GM19467 (cell line): ENCODE measurements around the gene C11orf16.
"Not testable (repeated sequence)": the region's sequence is repeated elsewhere in the genome, so short reads cannot be mapped to it uniquely, and the experiment has no call there.

ENCODE experiments used
- ATAC-seq: cut with Tn5 transposase; IDR thresholded peaks from one replicate; pipeline ENCODE4 v1.9.1; 2021; ENCODE audit warnings: mild to moderate bottlenecking, moderate library complexity; ENCODE audit not compliant: unreplicated experiment

The C11orf16 gene

GRCh38 chr11:8899119-8899753, 33.5 kb downstream of the C11orf16 start:
- no peak for ATAC-seq

DNA sequence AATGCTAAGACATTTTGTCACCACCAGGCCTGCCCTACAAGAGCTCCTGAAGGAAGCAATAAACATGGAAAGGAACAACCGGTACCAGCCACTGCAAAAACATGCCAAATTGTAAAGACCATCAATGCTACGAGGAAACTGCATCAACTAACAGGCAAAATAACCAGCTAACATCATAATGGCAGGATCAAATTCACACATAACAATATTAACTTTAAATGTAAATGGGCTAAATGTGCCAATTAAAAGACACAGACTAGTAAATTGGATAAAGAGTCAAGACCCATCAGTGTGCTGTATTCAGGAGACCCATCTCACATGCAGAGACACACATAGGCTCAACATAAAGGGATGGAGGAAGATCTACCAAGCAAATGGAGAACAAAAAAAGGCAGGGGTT, 41.6 kb downstream of the C11orf16 start:
- ATAC-seq = not testable (repeated sequence)

DNA sequence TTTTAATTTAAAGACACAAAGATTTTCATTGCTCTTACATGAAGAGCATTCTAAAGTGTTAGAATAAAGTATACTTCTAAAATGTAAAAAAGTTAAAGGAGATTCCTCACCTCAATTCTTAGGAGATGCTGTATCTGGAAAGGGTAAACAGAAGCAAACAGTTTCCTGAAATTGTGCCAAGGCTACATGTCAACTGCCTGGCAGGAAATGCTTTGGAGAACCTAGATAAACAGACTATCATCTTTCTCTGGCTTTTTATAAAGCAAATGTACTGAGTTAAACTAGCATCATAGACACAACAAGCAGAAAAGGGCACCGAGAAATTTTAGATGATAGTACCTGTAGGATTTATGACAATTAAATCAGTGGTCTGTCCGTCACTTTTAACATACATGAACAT, 46.4 kb downstream of the C11orf16 start:
- no peak for ATAC-seq

DNA sequence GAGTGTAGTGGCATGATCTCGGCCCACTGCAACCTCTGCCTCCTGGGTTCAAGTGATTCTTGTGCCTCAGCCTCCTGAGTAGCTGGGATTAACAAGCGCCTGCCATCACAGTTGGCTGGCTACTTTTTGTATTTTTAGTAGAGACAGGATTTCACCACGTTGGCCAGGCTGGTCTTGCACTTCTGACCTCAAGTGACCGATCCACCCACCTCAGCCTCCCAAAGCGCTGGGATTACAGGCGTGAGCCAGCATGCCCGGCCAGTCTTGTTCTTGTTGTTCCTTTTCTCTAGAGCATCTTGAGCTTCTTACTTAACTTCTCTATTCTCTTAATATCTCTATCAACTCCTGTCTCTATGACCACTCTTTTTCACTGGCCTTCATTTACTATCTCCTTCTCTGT, 51.2 kb downstream of the C11orf16 start:
- not testable (repeated sequence) for ATAC-seq

DNA sequence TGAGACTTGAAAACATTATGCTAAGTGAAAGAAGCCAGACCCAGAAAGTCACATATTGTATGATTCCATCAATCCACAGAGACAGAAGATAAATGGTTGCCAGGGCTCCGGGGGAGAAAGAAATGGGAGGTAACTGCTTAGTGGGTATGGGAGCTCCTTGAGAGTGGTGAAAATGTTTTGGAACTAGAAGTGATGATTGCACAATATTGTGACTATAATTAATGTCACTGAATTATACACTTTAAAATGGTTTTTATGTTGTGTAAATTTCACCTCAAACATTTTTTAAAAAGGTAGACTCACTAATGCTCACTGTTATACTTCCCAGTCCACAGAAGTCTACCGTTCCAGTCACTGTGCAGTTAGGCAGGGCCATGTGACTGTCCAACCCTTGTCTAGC, 54.0 kb downstream of the C11orf16 start:
- ATAC-seq = no peak

GRCh38 chr11:8873741-8874405, 58.9 kb downstream of the C11orf16 start:
- no peak for ATAC-seq

- ATAC-seq = no peak
Observed at GRCh38 chr11:8871962-8872361, 60.8 kb downstream of the C11orf16 start.

GRCh38 chr11:8871171-8871775, 61.5 kb downstream of the C11orf16 start:
- ATAC-seq = no peak

DNA sequence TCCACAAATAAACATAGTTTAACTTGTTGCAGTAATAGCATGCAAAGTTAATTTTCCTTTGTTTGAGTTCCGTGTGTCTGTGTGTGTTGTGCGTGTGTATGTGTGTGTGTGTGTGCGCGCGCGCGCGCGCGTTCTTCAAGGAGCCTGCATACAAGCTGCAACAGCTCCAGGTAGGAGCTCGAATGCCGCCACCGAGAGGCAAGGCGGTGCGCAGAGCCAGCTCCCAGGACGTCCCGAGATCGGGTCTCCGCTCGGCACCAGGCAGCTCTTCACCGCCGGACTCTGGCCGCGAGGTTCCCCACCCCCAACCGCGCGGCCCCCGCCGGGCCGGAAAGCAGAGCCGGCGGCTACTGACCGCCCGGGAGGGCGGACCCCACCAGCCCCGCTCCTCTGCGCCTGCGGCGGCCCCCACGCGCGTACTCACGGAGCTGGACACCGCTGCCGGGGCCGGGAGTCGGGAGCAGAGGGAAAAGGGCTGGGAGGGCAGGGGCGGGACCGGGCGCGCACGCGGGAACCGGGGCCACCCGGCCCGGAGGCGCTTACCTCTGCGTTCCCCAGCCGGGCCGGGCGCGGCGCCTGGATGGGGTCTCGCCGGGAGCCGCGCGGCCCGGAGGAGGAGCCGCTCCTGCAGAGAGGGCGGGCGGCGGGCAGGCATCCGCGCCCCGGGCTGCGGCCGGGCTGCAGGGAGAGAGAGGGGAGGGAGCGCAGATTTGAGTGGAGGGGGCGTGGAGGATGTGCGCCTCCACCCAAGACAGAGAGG, 62.2 kb downstream of the C11orf16 start:
- no peak for ATAC-seq
